T-helper 17 cell (primary cell): ENCODE data around the gene ATP4A. TPM values are rescaled to one million over a fixed set of nuclear protein-coding genes. Genes with fewer than 3 reads are reported as not detected.

Experiments used
- ATAC-seq: fragments of 150-1000 bp; cut with Tn5 transposase; 2 replicates; pipeline ENCODE4 v1.10.0; 2021; ENCODE audit warnings: mild to moderate bottlenecking, moderate library complexity
- DNase-seq, 3 donors: peaks; one replicate each; pipeline versions ENCODE4 v3.0.0 to v3.0.0-alpha.2; 2020 to 2021
- H3K9me3 ChIP-seq: one replicate; pipeline ENCODE4 v1.7.0; 2013; ENCODE audit warnings: low read length, mild to moderate bottlenecking; ENCODE audit not compliant: control insufficient read depth, poor library complexity, severe bottlenecking
- H3K27ac Mint-ChIP-seq: one replicate; pipeline ENCODE4 v1.8.0; 2022; ENCODE audit warnings: mild to moderate bottlenecking, moderate library complexity, mixed read lengths
- H3K27me3 Mint-ChIP-seq: one replicate; pipeline ENCODE4 v1.8.0; 2022; ENCODE audit warnings: mixed read lengths
- H3K36me3 Mint-ChIP-seq: one replicate; pipeline ENCODE4 v1.8.0; 2022; ENCODE audit warnings: low read depth, mixed read lengths
- H3K4me1 Mint-ChIP-seq: one replicate; pipeline ENCODE4 v1.8.0; 2022; ENCODE audit warnings: mild to moderate bottlenecking, mixed read lengths
- H3K4me3 Mint-ChIP-seq: one replicate; pipeline ENCODE4 v1.8.0; 2022; ENCODE audit warnings: mild to moderate bottlenecking, moderate library complexity, mixed read lengths
- total RNA-seq, 4 donors: library from RNA in 2 of 4; stranded (reverse) in 2 of 4; gene quantifications; one replicate each; pipeline ENCODE4 v1.2.3 and lab custom pipeline; 2022 to 2026

Gene ATP4A
- total RNA-seq, 2 donors from 2014 or later, result not detected

DNA sequence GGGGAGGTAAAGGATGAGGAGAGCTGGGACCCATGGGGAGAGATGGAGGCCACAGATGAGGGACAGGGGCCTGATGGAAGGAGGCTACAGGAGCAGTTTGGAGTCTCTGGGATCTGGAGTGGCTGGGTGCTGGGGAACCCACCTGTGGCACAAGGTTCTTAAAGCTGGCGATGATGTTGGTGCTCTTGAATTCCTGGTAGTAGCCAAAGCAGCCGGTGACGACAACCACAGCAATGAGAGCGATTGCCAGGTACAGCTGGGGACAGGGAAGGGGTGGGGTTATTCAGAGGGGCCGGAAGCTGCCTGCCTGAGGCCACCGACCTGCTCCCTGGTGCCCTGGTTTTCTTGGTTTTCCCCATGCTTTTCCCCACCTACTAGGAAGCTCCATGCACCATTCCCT lies 2.8 kb downstream of the ATP4A start:
- no peak overlapping the region for H3K4me3 Mint-ChIP-seq
- H3K36me3 Mint-ChIP-seq, result peaks cover 13% of the 10 kb centered on the region
- peaks cover 55% of the 10 kb centered on the region for H3K27me3 Mint-ChIP-seq
- ATAC-seq (no peak), DNase-seq (no peak)
- H3K9me3 ChIP-seq, result no peaks in the 10 kb centered on the region
- no peak overlapping the region for H3K27ac Mint-ChIP-seq
- H3K4me1 Mint-ChIP-seq, result peaks cover 19% of the 10 kb centered on the region

DNA sequence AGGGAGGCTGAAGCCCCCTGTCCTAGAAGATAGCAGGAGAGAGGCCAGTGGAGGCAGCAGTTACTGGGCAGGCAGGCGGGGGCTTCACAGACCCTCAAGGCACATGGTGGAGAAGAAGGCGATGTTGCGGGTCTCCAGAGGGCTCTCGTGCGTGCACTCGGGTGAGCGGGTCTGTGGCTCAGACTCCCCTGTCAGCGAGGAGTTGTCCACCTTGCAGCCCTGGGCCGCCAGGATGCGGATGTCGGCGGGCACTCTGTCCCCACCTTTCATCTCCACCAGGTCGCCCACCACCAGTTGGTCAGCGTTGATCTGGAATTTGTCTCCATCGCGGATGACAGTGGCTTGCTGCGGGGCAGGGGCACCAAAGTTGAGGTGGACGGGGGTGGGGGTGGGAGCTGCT lies 3.2 kb downstream of the ATP4A start:
- peaks cover 51% of the 10 kb centered on the region for H3K27me3 Mint-ChIP-seq
- H3K27ac Mint-ChIP-seq, result no peak overlapping the region
- peaks cover 13% of the 10 kb centered on the region for H3K36me3 Mint-ChIP-seq
- ATAC-seq (no peak), DNase-seq (no peak)
- peaks cover 19% of the 10 kb centered on the region for H3K4me1 Mint-ChIP-seq
- H3K9me3 ChIP-seq, result no peaks in the 10 kb centered on the region
- no peak overlapping the region for H3K4me3 Mint-ChIP-seq

DNA sequence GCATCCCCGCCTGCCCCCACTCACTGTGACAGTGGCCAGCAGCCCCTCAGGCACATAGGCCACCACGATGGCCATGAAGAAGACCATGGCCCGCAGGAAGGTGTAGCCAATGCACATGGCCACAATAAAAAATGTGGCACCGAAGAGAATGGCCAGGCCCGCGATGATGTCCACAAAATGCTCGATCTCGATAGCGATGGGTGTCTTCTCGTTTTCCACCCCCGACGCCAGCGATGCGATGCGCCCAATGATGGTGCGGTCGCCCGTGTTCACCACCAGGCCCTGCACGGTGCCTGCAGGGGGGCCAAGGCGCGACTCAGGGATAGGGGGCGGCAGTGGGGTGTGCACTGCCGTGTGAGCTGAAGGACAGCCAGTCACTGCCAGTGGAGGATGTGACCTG lies 3.7 kb downstream of the ATP4A start:
- DNase-seq, result no peak
- H3K9me3 ChIP-seq, result no peaks in the 10 kb centered on the region
- Mint-ChIP-seq H3K4me3 (no peak overlapping the region), H3K27me3 (peaks cover 47% of the 10 kb centered on the region), H3K36me3 (peaks cover 13% of the 10 kb centered on the region), H3K4me1 (peaks cover 19% of the 10 kb centered on the region), H3K27ac (no peak overlapping the region)
- no peak for ATAC-seq

DNA sequence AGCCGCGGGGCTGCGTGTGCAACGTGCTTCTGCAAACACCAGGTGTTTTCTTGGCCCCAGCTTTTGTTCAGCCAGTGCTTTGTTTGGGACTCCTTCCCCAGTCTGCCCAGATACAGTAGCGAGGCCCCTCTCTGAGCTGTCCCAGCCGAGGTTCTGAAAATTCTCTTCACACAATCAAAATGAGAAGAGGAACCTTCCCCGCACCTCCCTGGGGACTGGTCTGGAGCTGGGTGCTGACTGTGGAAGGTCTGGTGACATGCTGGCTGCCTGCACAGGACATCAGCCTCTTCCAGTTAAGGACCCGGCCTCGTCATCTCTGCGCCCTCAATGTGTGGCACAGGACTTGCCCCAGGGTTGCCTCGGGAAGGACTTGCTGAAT lies 4.2 kb downstream of the ATP4A start:
- no peak overlapping the region for H3K27ac Mint-ChIP-seq
- H3K36me3 Mint-ChIP-seq, result peaks cover 13% of the 10 kb centered on the region
- H3K4me3 Mint-ChIP-seq, result peak overlapping the region; percentile 7
- DNase-seq (no peak), ATAC-seq (no peak)
- no peaks in the 10 kb centered on the region for H3K9me3 ChIP-seq
- peaks cover 19% of the 10 kb centered on the region for H3K4me1 Mint-ChIP-seq
- H3K27me3 Mint-ChIP-seq, result peaks cover 41% of the 10 kb centered on the region

DNA sequence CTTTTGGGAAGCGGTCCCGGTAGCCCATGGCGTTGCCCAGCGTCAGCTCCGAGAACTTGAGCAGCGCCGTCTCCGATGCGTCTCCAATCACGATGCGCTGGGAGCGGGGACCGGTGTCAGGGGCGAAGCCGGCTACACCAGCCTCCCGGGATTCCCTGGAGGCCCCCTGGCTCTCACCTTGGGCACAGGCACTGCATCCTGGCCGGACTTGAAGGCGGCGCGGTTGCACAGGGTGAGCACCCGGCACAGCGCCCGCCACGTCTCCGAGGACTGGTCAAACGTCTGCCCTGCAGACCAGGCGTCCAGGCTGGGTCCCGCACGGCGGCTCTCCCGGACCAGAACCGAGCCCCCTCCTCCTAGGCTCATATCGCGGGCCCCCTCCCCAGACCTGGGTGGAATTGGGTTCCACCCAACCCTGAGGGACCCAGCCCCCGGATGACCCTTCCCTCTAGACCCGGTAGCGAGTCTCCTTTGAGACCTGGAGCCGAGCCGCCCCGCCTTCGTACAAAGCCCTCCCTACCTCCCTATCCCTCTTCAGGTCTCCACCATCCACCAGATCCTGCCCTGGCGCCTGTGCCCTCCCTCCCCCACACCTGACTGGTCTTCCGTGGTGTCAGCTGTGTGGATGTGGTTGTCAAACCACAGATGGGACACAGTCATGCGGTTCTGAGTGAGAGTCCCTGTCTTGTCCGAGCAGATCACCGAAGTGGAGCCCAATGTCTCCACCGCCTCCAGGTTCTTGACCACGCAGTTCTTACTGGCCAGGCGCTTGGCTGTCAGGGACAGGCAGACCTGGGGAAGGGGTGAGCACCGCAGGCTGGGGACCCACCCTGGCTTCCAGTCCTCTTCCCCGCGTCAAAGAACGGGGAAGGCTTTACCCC lies 4.8 kb downstream of the ATP4A start:
- H3K9me3 ChIP-seq, result no peaks in the 10 kb centered on the region
- peak overlapping the region; percentile 7 for H3K4me3 Mint-ChIP-seq
- DNase-seq, result no peak
- H3K27ac Mint-ChIP-seq, result no peak overlapping the region
- H3K36me3 Mint-ChIP-seq, result peaks cover 13% of the 10 kb centered on the region
- H3K27me3 Mint-ChIP-seq, result peaks cover 39% of the 10 kb centered on the region
- H3K4me1 Mint-ChIP-seq, result peaks cover 19% of the 10 kb centered on the region
- no peak for ATAC-seq

DNA sequence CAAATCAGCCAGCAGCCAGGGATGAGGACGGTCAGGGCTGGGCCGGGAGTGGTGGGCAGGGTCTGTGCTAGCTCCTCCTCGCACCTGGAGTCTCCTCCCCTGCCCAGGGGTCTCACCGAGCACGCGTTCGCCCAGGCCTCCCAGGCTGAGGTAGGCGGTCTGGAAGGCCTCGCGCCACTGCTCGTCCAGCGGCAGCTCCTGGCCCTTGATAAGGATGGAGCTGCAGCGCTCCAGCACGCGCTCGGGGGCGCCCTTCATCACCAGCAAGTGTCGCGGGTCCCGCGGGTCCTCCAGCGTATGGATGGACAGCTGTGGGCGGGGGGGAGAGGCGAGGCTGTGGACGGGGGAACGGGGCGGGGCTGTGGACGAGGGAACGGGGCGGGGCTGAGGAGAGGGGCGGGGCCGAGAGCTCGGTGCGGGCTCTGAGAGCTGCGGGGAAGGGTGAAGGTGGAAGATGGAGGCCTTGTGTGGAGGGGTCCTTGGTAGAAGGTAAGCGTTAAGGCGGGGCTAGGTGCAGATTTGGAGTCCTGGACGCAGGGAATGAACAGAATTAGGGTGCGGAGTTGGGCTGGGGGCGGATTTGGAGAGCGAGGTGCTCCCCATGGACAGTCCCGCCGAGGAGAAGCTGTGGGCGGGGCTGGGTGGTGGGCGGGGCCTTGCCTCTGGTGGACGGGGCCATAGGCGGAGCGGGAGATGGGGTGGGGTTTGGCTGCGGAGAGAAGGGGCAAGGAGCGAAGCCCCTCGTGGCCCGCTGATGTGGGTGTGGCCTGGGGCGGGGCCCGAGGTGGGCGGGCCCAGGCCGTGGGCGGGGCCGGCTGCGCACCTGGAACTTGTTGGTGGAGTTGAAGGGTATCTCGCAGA lies 5.7 kb downstream of the ATP4A start:
- Mint-ChIP-seq H3K36me3 (peaks cover 13% of the 10 kb centered on the region), H3K4me3 (peak overlapping the region; percentile 79), H3K27ac (no peak overlapping the region), H3K4me1 (peaks cover 22% of the 10 kb centered on the region), H3K27me3 (peaks cover 36% of the 10 kb centered on the region)
- ATAC-seq (peak; percentile 73), DNase-seq (peak; percentile 25 to 43 (median 40))
- no peaks in the 10 kb centered on the region for H3K9me3 ChIP-seq

DNA sequence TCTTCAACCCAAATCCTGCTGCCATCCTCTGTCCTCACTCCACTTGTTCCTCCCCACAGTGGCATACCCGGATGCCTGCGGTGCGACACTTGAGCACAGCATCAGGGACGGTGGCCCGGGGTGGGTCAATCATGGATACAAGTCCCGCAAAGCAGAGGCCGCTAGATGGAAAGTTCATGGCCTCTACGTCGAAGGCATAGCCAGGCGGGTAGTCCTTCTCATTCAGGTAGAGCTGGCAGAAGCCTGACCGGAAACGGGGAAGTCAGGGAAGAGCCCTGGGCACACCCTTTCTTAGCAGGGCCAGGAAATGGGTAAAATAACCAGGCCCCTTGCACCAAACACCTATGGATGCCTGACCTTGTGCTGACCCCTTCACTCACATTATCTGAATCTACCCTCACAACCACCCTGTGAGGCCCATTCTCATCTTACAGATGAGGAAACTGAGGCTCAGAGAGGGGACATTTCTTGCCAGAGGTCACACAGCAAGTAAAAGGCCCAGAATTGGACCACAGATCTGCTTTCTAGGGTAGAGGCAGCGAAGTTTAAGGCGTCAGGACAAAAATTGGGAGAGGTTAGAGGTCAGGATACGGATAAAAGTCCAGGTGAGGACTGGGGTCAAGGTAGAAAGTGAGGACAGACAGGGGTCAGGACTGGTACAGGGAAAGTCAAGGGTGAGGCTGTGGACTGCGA lies 6.5 kb downstream of the ATP4A start:
- Mint-ChIP-seq H3K36me3 (peaks cover 8% of the 10 kb centered on the region), H3K4me3 (peak overlapping the region; percentile 79), H3K27me3 (peaks cover 28% of the 10 kb centered on the region), H3K27ac (peak overlapping the region; percentile 27), H3K4me1 (peaks cover 20% of the 10 kb centered on the region)
- no peak for DNase-seq
- H3K9me3 ChIP-seq, result no peaks in the 10 kb centered on the region
- no peak for ATAC-seq

DNA sequence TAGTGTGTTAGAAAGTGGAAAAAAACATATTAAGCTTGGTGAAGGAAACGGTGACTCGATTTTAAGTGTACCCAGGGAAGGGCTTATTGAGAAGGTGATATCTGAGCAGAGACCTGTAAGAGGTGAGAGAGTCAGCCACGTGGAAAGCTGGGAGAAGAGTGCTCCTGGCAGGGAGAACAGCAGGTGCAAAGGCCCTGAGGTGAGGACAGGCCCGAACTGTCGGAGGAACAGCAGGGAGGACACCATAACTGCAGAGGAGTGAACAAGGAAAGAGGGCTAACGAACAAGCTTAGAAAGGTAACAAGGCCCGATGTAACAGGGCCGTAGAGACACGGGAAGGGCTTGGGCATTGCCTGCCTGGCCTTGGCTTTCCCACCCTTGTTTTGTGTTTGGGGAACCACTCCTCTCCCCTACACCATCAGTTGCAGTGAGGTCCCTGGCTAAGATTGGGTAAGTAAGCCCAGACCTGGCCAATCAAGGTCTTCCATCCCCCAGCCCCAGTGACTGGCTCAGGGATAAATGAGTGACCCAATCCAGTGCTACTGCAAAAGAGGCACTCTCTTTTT lies 7.3 kb downstream of the ATP4A start:
- H3K27ac Mint-ChIP-seq, result no peak overlapping the region
- peak overlapping the region; percentile 47 for H3K4me3 Mint-ChIP-seq
- no peak for DNase-seq
- H3K4me1 Mint-ChIP-seq, result peaks cover 15% of the 10 kb centered on the region
- peaks cover 19% of the 10 kb centered on the region for H3K27me3 Mint-ChIP-seq
- no peak for ATAC-seq
- H3K36me3 Mint-ChIP-seq, result peaks cover 5% of the 10 kb centered on the region
- no peaks in the 10 kb centered on the region for H3K9me3 ChIP-seq

DNA sequence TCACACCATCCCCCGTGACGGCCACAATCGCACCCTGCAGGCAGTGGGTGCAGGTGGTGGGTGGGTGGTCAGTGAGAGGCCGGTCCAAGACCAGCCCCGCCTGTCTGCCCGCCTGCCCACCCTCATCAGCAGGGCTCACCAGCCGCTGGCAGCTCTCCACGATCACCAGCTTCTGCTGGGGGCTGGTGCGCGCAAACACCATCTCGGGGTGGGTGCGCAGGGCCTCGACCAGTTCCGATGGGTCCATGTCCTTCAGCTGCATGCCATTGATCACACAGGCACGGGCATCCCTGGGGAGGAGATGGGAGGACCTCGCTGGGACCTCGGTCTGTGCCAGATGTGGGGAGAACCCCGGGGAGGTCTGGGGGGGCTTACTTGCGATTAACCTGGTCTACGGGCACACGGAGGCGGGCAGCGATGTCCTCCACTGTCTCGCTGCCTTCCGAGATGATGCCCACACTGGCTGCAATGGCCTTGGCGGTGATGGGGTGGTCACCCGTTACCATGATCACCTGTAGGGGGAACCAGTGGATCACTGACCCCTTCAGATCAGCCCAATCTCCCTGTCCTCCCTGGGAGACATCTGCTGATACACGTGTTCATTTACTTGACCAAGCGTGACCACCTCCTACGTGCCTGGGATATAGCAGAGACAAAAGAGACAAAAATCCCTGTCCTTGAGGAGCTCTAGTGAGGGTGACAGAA lies 8.0 kb downstream of the ATP4A start:
- Mint-ChIP-seq H3K4me3 (peak overlapping the region; percentile 47), H3K27ac (no peak overlapping the region), H3K27me3 (peaks cover 13% of the 10 kb centered on the region), H3K4me1 (peaks cover 15% of the 10 kb centered on the region), H3K36me3 (peaks cover 2% of the 10 kb centered on the region)
- H3K9me3 ChIP-seq, result no peaks in the 10 kb centered on the region
- no peak for DNase-seq
- no peak for ATAC-seq

DNA sequence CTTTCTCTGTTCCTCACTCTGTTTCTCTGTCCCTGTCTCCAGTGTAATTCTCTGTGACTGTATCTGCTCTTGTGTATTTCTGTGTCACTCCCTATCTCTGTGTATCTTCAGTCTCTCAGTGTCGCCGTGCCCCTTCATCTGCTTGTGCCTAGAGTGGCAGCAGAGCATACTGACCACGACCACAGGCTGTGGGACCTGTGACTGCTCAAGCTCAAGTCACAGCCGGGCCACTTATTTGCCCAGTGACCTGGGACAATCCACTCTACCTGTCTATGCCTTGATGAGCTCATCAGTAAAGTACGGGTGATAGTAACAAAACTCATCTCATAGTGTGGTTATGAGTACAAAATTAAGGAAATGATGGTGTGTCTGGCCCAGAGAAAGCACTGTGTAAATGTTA lies 9.4 kb downstream of the ATP4A start:
- no peak for DNase-seq
- no peak overlapping the region for H3K27ac Mint-ChIP-seq
- no peak for ATAC-seq

DNA sequence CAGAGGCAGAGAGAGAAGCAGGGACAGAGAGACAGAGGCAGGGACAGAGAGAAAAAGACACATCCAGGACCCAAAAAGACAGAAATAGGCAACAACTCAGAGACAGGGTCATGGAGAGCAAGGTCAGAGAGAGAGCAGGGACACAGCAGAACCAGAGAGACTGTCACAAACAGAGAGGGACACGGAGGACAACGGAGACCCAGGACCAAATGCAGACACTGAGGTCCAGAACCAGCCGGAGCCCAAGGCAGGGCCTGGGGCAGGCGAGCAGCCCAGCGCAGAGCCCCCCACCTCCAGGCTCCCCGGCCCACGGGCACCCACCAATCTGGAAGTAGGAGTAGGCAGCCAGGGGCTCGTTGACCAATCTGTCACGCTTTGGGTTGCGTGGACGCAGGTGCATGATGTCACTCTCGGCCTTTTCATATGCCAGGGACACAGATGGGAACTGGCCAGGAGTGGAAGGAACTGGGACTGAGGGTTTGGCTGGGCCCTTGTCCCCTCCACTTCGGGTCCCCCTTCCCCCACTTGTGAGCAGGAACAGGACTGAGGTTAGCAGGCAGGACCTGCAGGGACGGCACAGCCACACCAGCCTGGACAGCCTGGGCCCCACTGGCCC lies 10.0 kb downstream of the ATP4A start:
- no peaks in the 10 kb centered on the region for H3K27me3 Mint-ChIP-seq
- DNase-seq (no peak), ATAC-seq (no peak)
- H3K27ac Mint-ChIP-seq, result peak overlapping the region; percentile 62
- no peaks in the 10 kb centered on the region for H3K9me3 ChIP-seq
- H3K4me3 Mint-ChIP-seq, result peak overlapping the region; percentile 31
- peaks cover 6% of the 10 kb centered on the region for H3K36me3 Mint-ChIP-seq
- H3K4me1 Mint-ChIP-seq, result peaks cover 20% of the 10 kb centered on the region

More for the DNA sequence above, 9.4 kb downstream of the ATP4A start:
- Mint-ChIP-seq H3K4me3 (no peak overlapping the region), H3K36me3 (peaks cover 5% of the 10 kb centered on the region), H3K27me3 (no peaks in the 10 kb centered on the region), H3K4me1 (peaks cover 16% of the 10 kb centered on the region)
- H3K9me3 ChIP-seq, result no peaks in the 10 kb centered on the region
